ENCODE data around the gene TXNRD3. TPM values are rescaled to one million over a fixed set of nuclear protein-coding genes. Genes with fewer than 3 reads are reported as not detected.

The TXNRD3 gene
- total RNA-seq, 4 donors from 2014 or later = 1.4 to 11.6 (median 2.8) TPM

DNA sequence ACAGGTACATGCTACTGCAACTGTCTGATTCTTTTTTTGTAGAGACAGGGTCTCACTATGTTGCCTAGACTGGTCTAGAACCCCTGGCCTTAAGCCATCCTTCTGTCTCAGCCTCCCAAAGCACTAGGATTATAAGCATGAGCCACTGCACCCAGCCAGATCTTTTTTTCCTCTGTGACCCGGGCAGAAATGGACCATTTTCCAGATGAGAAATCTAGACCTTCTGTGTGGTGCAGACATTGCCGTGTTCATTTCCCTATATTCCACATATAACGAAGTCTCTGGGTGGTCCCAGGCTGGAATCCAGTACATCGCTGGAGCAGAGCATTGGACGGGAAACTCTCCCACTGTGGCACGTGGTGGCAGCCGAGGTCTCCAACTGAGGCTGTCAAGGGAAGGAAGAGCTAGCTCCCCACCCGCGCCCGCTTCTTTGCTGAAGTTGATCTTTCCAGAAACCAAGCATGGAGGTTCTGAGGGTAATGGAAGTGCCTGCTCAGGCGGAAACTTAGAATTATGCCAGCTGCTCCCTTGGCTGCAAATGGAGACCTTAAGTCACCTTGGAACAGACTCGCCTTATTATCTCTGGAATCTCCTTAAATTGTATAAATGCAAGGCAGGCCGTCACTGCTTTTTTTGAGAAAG lies 23.1 kb upstream of the TXNRD3 start:
- Histone ChIP-seq H3K4me1 (peaks cover 0 to 6% (median 2%) of the 10 kb centered on the region in 4 donors), H3K36me3 (no peaks in the 10 kb centered on the region), H3K9me3 (peaks cover 0 to 3% (median 0%) of the 10 kb centered on the region in 4 donors), H3K27me3 (no peaks in the 10 kb centered on the region), H3K27ac (no peak overlapping the region), H3K4me3 (no peak overlapping the region)
- DNase-seq = no peak
- TF ChIP-seq POLR2A (IDR thresholded peaks at IDR 0.05) (no peak), CTCF (IDR thresholded peaks at IDR 0.05) (no peak)

DNA sequence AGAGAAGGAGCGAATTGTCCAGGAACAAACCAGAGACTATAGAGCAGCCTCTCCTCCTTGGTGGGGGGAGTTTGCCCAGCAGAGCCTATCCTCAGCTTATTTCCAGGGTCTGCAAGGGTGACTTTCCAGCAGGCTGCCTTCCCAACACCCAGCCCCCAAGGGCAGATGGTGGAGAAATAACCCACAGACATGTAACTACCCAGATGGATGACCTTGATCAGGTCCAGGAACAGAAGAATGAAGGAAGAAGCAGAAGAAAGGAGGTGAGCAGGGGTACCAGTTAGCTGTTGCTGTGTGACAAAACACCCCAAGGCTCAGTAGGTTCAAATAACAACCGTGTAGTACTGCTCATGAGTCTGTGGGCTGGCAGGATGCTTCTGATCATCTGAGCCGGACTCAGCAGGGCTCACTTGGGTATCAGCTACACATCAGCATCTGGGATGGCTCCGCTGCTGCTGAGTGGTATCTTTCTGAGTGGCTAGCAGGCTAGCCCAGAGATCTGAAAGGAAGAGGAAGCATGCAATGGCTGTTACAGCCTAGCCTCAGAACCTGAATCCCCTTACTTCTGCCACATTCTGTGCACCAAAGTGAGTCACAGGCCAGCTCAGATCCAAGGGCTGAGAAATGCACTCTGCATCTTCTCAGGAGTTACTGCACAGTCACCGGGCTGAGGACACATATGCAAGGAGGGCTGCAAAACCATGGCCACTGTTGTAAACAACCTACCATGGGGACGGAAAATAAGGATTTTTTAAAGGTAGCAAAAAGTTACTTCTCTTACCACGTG lies 22.2 kb upstream of the TXNRD3 start:
- Histone ChIP-seq H3K27me3 (no peaks in the 10 kb centered on the region), H3K9me3 (peaks cover 0 to 3% (median 0%) of the 10 kb centered on the region in 4 donors), H3K36me3 (no peaks in the 10 kb centered on the region), H3K4me3 (no peak overlapping the region), H3K27ac (no peak overlapping the region), H3K4me1 (peaks cover 0 to 6% (median 2%) of the 10 kb centered on the region in 4 donors)
- TF ChIP-seq POLR2A (IDR thresholded peaks at IDR 0.05) = no peak
- TF ChIP-seq CTCF (IDR thresholded peaks at IDR 0.05) = no peak
- no peak for DNase-seq

DNA sequence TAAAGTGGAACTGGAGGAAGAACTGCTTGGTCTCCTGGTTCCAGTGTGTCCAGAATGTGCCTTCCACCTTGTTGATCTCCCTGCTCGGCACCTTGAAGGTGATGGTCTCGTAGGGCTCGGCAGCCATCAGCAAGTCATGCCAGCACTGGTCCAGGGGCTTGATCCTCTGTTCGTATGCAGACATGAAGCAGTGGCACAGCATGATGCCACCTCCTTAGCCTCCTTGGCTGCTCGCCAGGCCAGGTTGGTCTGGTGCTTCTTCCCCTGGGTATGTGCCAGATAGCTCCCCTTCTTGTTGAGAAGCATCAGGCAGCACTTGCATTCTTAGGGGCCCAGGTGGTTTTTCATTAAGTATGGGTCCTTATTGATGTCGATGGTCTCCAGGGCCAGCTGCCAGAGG lies 17.8 kb upstream of the TXNRD3 start:
- Histone ChIP-seq H3K4me1 (no peaks in the 10 kb centered on the region), H3K9me3 (peaks cover 0 to 3% (median 0%) of the 10 kb centered on the region in 4 donors), H3K27ac (no peak overlapping the region), H3K27me3 (no peaks in the 10 kb centered on the region), H3K4me3 (no peak overlapping the region), H3K36me3 (no peaks in the 10 kb centered on the region)
- TF ChIP-seq CTCF (IDR thresholded peaks at IDR 0.05) (no peak), POLR2A (IDR thresholded peaks at IDR 0.05) (no peak)
- no peak for DNase-seq

DNA sequence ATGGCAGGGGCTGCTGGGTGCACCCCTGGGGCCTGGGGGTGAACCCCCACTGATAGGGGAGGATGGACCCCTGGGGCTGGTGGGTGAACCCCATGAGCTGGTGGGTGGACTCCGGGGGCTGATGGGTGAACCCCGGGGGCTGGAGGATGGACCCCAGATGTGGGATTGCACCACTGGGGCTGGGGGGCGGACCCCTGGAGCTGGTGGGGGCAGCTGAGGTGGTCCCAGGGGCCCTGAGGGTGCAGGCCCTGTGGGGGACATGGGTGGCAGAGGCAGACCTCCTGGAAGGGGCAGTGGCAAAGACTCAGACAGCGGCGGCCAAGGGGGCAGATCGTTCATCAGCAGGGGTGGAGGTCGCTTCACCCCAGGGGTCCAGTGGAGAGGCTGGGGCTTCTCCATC lies 17.4 kb upstream of the TXNRD3 start:
- no peaks in the 10 kb centered on the region for H3K27me3 ChIP-seq
- no peak for DNase-seq
- H3K9me3 ChIP-seq = peaks cover 0 to 3% (median 0%) of the 10 kb centered on the region in 4 donors
- no peak for TF ChIP-seq CTCF (IDR thresholded peaks at IDR 0.05)
- TF ChIP-seq POLR2A (IDR thresholded peaks at IDR 0.05) = no peak
- no peak overlapping the region for H3K27ac ChIP-seq
- H3K4me1 ChIP-seq = no peaks in the 10 kb centered on the region
- H3K36me3 ChIP-seq = no peaks in the 10 kb centered on the region
- no peak overlapping the region for H3K4me3 ChIP-seq

GRCh38 chr3:126671521-126671920 lies 16.6 kb upstream of the TXNRD3 start:
- H3K9me3 ChIP-seq = peaks cover 0 to 3% (median 0%) of the 10 kb centered on the region in 4 donors
- no peaks in the 10 kb centered on the region for H3K36me3 ChIP-seq
- no peak for DNase-seq
- H3K27ac ChIP-seq = no peak overlapping the region
- TF ChIP-seq POLR2A (IDR thresholded peaks at IDR 0.05) = no peak
- TF ChIP-seq CTCF (IDR thresholded peaks at IDR 0.05) = no peak
- H3K4me1 ChIP-seq = no peaks in the 10 kb centered on the region
- H3K4me3 ChIP-seq = no peak overlapping the region
- no peaks in the 10 kb centered on the region for H3K27me3 ChIP-seq

All from Peyer's patch (tissue), 4 donors.